ENCODE data around the gene RPS6KC1.

DNA sequence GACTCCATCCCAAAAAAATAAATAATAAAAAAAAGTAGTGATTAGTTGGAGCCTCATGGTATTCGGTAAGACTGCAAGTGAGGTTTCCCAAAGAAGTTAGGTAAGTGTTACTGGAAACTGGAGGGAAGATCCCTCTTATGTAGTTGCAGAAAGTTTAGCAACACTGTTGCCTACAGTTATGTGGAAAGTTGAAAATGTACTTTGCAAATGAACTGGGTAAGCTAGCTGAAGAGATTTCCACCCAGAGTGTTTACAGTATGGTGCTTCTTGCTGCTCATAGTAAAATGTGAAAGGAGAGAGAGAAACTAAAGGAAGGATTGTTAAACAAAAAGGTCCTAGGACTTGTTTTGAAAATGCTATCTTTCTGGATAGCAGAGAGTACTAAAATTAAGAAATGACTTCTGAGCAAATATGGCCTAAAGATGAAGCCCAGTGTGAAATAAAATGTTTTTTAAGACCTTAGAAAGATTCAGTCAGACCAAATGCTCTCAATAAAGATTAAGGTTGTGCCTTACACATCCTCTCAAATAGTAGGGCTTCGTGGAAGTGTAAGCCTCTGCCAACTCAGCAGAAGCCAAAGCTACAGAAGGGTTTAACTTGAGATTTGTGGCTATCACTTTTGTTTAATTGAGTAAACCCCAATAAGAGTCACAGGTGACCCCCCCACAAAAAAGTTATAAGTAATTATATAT lies 31.5 kb downstream of the RPS6KC1 start:
- TF ChIP-seq, protein P1, sequence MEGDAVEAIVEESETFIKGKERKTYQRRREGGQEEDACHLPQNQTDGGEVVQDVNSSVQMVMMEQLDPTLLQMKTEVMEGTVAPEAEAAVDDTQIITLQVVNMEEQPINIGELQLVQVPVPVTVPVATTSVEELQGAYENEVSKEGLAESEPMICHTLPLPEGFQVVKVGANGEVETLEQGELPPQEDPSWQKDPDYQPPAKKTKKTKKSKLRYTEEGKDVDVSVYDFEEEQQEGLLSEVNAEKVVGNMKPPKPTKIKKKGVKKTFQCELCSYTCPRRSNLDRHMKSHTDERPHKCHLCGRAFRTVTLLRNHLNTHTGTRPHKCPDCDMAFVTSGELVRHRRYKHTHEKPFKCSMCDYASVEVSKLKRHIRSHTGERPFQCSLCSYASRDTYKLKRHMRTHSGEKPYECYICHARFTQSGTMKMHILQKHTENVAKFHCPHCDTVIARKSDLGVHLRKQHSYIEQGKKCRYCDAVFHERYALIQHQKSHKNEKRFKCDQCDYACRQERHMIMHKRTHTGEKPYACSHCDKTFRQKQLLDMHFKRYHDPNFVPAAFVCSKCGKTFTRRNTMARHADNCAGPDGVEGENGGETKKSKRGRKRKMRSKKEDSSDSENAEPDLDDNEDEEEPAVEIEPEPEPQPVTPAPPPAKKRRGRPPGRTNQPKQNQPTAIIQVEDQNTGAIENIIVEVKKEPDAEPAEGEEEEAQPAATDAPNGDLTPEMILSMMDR (IDR thresholded peaks at IDR 0.05), result no peak
- TF ChIP-seq EZH2 (IDR thresholded peaks at IDR 0.05; ENCODE audit: borderline replicate concordance, insufficient read depth, low read depth, low read length, poor library complexity, severe bottlenecking), result no peak
